ENCODE data around the gene PRKCE. TPM values are rescaled to one million over a fixed set of nuclear protein-coding genes. Genes with fewer than 3 reads are reported as not detected.

Gene PRKCE
- total and polyA plus RNA-seq, 2 experiments from 2014 or later, result 0.94 to 1.2 TPM

DNA sequence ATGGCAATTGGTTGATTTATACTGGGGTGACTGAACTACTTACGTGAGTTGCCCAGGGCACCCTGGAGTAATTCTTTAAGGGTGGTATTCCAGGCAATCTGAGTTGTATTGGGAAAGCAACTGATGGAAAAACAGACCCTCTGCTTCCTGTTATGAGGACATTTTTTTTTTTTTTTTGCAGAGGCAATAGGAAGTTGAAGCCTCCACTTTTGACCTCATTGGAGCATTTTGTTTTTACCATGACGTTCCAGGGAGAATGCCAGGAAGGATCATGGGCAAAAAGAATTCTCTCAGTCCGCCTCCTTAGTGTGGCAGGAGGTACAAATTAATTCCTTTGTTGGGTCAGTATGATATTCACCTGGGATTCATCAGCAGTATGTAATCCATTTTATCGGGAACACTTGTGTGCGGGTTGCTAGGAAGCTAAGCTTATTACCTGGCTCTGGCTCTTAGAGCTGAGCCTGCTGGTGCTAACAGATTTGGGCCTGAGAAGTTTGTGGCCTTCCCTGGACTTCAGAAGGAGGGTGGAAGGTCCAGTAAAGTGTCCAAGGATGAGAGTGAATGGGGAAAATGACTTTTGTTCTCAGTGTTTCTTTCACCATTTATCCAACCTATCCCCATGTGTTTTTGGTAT lies 372.8 kb downstream of the PRKCE start:
- Histone ChIP-seq H3K36me3 (ENCODE audit: insufficient read depth) (no peaks in the 10 kb centered on the region), H3K9me2 (ENCODE audit: insufficient read depth) (no peaks in the 10 kb centered on the region), H3K4me3 (no peak overlapping the region), H3K27me3 (ENCODE audit: insufficient read depth) (no peaks in the 10 kb centered on the region), H4K20me1 (replicated peaks; ENCODE audit: insufficient read depth) (no peaks in the 10 kb centered on the region), H3K4me2 (no peak overlapping the region), H2AFZ (no peak overlapping the region), H3F3A (replicated peaks; ENCODE audit: low read depth) (no peaks in the 10 kb centered on the region), H3K4me1 (ENCODE audit: insufficient read depth) (no peaks in the 10 kb centered on the region), H3K79me2 (replicated peaks; ENCODE audit: insufficient read depth) (no peaks in the 10 kb centered on the region), H3K27ac (ENCODE audit: low read depth) (no peak overlapping the region)
- TF ChIP-seq EZH2phosphoT487 (IDR thresholded peaks at IDR 0.05; ENCODE audit: unreplicated experiment) (no peak), CREB1 (CRISPR knock-in tag; IDR thresholded peaks at IDR 0.05; ENCODE audit: low read depth) (no peak), EZH2 (IDR thresholded peaks at IDR 0.05; ENCODE audit: low read depth, unreplicated experiment) (no peak), NANOG (IDR thresholded peaks at IDR 0.05; ENCODE audit: borderline replicate concordance) (no peak), POLR2AphosphoS5 (IDR thresholded peaks at IDR 0.05; ENCODE audit: low read depth) (no peak), ZNF331 (CRISPR knock-in tag; IDR thresholded peaks at IDR 0.05; ENCODE audit: low read depth) (no peak), JUNB (IDR thresholded peaks at IDR 0.05; ENCODE audit: unreplicated experiment) (no peak), STAT1 (IDR thresholded peaks at IDR 0.05; ENCODE audit: unreplicated experiment) (no peak), ZNF114 (CRISPR knock-in tag; IDR thresholded peaks at IDR 0.05) (no peak)
- TF ChIP-seq, protein P1, sequence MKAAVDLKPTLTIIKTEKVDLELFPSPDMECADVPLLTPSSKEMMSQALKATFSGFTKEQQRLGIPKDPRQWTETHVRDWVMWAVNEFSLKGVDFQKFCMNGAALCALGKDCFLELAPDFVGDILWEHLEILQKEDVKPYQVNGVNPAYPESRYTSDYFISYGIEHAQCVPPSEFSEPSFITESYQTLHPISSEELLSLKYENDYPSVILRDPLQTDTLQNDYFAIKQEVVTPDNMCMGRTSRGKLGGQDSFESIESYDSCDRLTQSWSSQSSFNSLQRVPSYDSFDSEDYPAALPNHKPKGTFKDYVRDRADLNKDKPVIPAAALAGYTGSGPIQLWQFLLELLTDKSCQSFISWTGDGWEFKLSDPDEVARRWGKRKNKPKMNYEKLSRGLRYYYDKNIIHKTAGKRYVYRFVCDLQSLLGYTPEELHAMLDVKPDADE (IDR thresholded peaks at IDR 0.05), result no peak
- TF ChIP-seq, protein P2, sequence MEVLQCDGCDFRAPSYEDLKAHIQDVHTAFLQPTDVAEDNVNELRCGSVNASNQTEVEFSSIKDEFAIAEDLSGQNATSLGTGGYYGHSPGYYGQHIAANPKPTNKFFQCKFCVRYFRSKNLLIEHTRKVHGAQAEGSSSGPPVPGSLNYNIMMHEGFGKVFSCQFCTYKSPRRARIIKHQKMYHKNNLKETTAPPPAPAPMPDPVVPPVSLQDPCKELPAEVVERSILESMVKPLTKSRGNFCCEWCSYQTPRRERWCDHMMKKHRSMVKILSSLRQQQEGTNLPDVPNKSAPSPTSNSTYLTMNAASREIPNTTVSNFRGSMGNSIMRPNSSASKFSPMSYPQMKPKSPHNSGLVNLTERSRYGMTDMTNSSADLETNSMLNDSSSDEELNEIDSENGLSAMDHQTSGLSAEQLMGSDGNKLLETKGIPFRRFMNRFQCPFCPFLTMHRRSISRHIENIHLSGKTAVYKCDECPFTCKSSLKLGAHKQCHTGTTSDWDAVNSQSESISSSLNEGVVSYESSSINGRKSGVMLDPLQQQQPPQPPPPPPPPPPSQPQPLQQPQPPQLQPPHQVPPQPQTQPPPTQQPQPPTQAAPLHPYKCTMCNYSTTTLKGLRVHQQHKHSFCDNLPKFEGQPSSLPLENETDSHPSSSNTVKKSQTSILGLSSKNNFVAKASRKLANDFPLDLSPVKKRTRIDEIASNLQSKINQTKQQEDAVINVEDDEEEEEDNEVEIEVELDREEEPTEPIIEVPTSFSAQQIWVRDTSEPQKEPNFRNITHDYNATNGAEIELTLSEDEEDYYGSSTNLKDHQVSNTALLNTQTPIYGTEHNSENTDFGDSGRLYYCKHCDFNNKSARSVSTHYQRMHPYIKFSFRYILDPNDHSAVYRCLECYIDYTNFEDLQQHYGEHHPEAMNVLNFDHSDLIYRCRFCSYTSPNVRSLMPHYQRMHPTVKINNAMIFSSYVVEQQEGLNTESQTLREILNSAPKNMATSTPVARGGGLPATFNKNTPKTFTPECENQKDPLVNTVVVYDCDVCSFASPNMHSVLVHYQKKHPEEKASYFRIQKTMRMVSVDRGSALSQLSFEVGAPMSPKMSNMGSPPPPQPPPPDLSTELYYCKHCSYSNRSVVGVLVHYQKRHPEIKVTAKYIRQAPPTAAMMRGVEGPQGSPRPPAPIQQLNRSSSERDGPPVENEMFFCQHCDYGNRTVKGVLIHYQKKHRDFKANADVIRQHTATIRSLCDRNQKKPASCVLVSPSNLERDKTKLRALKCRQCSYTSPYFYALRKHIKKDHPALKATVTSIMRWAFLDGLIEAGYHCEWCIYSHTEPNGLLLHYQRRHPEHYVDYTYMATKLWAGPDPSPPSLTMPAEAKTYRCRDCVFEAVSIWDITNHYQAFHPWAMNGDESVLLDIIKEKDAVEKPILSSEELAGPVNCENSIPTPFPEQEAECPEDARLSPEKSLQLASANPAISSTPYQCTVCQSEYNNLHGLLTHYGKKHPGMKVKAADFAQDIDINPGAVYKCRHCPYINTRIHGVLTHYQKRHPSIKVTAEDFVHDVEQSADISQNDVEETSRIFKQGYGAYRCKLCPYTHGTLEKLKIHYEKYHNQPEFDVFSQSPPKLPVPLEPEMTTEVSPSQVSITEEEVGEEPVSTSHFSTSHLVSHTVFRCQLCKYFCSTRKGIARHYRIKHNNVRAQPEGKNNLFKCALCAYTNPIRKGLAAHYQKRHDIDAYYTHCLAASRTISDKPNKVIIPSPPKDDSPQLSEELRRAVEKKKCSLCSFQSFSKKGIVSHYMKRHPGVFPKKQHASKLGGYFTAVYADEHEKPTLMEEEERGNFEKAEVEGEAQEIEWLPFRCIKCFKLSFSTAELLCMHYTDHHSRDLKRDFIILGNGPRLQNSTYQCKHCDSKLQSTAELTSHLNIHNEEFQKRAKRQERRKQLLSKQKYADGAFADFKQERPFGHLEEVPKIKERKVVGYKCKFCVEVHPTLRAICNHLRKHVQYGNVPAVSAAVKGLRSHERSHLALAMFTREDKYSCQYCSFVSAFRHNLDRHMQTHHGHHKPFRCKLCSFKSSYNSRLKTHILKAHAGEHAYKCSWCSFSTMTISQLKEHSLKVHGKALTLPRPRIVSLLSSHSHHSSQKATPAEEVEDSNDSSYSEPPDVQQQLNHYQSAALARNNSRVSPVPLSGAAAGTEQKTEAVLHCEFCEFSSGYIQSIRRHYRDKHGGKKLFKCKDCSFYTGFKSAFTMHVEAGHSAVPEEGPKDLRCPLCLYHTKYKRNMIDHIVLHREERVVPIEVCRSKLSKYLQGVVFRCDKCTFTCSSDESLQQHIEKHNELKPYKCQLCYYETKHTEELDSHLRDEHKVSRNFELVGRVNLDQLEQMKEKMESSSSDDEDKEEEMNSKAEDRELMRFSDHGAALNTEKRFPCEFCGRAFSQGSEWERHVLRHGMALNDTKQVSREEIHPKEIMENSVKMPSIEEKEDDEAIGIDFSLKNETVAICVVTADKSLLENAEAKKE (CRISPR knock-in tag; IDR thresholded peaks at IDR 0.05), result no peak
- TF ChIP-seq, protein P3, sequence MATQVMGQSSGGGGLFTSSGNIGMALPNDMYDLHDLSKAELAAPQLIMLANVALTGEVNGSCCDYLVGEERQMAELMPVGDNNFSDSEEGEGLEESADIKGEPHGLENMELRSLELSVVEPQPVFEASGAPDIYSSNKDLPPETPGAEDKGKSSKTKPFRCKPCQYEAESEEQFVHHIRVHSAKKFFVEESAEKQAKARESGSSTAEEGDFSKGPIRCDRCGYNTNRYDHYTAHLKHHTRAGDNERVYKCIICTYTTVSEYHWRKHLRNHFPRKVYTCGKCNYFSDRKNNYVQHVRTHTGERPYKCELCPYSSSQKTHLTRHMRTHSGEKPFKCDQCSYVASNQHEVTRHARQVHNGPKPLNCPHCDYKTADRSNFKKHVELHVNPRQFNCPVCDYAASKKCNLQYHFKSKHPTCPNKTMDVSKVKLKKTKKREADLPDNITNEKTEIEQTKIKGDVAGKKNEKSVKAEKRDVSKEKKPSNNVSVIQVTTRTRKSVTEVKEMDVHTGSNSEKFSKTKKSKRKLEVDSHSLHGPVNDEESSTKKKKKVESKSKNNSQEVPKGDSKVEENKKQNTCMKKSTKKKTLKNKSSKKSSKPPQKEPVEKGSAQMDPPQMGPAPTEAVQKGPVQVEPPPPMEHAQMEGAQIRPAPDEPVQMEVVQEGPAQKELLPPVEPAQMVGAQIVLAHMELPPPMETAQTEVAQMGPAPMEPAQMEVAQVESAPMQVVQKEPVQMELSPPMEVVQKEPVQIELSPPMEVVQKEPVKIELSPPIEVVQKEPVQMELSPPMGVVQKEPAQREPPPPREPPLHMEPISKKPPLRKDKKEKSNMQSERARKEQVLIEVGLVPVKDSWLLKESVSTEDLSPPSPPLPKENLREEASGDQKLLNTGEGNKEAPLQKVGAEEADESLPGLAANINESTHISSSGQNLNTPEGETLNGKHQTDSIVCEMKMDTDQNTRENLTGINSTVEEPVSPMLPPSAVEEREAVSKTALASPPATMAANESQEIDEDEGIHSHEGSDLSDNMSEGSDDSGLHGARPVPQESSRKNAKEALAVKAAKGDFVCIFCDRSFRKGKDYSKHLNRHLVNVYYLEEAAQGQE (IDR thresholded peaks at IDR 0.05; ENCODE audit: unreplicated experiment), result no peak
- TF ChIP-seq, protein P4, sequence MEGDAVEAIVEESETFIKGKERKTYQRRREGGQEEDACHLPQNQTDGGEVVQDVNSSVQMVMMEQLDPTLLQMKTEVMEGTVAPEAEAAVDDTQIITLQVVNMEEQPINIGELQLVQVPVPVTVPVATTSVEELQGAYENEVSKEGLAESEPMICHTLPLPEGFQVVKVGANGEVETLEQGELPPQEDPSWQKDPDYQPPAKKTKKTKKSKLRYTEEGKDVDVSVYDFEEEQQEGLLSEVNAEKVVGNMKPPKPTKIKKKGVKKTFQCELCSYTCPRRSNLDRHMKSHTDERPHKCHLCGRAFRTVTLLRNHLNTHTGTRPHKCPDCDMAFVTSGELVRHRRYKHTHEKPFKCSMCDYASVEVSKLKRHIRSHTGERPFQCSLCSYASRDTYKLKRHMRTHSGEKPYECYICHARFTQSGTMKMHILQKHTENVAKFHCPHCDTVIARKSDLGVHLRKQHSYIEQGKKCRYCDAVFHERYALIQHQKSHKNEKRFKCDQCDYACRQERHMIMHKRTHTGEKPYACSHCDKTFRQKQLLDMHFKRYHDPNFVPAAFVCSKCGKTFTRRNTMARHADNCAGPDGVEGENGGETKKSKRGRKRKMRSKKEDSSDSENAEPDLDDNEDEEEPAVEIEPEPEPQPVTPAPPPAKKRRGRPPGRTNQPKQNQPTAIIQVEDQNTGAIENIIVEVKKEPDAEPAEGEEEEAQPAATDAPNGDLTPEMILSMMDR (conservative IDR thresholded peaks at IDR 0.05; ENCODE audit: low read depth in 2 of 2), result no peak
- no peaks in the 10 kb centered on the region for H3K36me3 Mint-ChIP-seq (ENCODE audit: low read depth)
- peaks cover 7% of the 10 kb centered on the region; the same call in 1 of the 3 replicates for H3K9me3 Mint-ChIP-seq
- H3K4me1 Mint-ChIP-seq, result no peaks in the 10 kb centered on the region; the same call in 2 of the 3 replicates
- no peak for DNase-seq (ENCODE audit: low spot score)
- H3K4me3 Mint-ChIP-seq, result no peak overlapping the region
- no peak overlapping the region for H3K27ac Mint-ChIP-seq
- peaks cover 2% of the 10 kb centered on the region for H3K27me3 Mint-ChIP-seq (ENCODE audit: insufficient read depth, low read depth, poor library complexity)
- ATAC-seq, result no peak
